Measurements from ENCODE around the gene CFB.
A peak's percentile ranks its signal among the peaks of the same experiment; 100 is the strongest.

The CFB gene

DNA sequence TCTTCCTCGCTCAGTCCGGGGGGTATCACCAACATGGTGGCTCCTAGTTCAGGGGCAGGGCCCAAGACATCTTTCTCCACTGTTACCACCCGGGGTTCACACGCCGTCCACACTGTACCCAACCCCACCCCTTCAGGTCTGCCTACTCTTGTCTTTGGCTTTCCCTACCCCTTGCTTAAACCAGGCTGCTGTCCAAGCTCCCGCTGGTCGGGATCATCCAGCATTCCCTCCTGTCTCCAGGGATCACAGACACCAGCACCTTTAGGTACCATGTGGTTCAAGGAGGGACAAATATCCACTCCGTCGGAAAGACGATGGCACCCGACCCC, 12.5 kb downstream of the CFB start:
- H3K27ac ChIP-seq (ENCODE audit: low read depth, low read length) = peak overlapping the region; percentile 75

DNA sequence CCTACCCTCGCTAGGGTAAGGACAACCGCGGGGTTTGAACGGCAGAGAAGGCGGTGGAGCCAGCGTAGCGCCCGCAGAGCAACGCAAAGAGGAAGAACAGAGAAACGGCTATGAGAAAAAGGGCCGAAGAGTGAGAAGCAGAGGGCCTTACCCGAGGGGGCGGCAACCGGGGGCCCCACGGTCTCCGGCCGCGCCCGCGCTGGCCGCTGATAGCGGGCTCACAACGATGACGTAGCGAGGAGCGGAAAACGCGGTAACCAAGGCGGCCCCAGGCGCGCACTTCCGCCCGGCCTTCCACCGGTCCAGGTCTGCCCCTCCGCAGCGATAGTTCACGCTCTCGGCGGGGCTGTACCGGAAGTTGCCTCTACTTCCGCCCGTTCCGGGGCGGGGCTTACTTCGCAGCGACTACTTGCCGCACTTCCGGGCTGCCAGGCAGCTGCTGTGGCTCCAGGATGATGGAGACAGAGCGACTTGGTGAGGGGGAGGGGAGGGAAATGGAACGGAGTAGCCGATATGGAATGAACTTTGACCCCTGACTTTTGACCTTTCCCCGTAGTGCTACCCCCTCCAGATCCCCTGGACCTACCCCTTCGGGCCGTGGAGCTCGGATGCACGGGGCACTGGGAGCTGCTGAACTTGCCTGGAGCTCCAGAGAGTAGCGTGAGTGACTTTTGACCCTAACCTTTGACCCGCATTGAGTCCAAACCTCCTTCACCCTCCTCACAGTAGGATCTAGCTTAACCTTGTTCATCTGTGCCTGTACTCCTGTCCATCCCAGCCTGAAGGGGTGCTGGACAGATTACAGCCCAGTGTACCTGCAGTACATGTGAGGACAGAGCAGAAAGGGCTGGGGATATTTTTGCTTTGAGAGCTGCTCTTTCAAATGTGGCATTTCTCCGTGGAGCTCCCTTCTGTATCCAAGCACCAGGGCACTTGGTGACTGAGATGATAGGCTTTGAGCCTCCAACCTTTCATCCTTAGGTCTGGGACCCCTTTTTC, 13.1 kb downstream of the CFB start, which contains the start of the genes NELFE and SKIC2:
NELFE (minus strand) TSS at position 231 of the 999 bp plus-strand sequence. CDS start 525 bp downstream, outside the sequence.
SKIC2 (plus strand) TSS at position 435 of the 999 bp plus-strand sequence; CDS start at position 453, 18 bp downstream.
- H3K27me3 ChIP-seq (ENCODE audit: control insufficient read depth, insufficient read depth, low read length) = no peaks in the 10 kb centered on the region
- peaks cover 15% of the 10 kb centered on the region for H3K4me1 ChIP-seq (ENCODE audit: control insufficient read depth, insufficient read depth, low read length)
- peak within 1 kb of the TSS; percentile 84 for H3K4me3 ChIP-seq (ENCODE audit: low read length)
- peaks cover 42% of the 10 kb centered on the region for H3K36me3 ChIP-seq (ENCODE audit: control insufficient read depth, insufficient read depth, low read length)
- peak within 1 kb of the TSS; percentile 81 for H3K9ac ChIP-seq (ENCODE audit: low read length)
- peak within 1 kb of the TSS; percentile 75 for H3K27ac ChIP-seq (ENCODE audit: low read depth, low read length)

More for the DNA sequence above, 12.5 kb downstream of the CFB start:
- H3K9ac ChIP-seq (ENCODE audit: low read length) = peak overlapping the region; percentile 81
- H3K4me1 ChIP-seq (ENCODE audit: control insufficient read depth, insufficient read depth, low read length) = peaks cover 15% of the 10 kb centered on the region
- H3K36me3 ChIP-seq (ENCODE audit: control insufficient read depth, insufficient read depth, low read length) = peaks cover 41% of the 10 kb centered on the region
- no peaks in the 10 kb centered on the region for H3K27me3 ChIP-seq (ENCODE audit: control insufficient read depth, insufficient read depth, low read length)
- H3K4me3 ChIP-seq (ENCODE audit: low read length) = peak overlapping the region; percentile 79

DNA sequence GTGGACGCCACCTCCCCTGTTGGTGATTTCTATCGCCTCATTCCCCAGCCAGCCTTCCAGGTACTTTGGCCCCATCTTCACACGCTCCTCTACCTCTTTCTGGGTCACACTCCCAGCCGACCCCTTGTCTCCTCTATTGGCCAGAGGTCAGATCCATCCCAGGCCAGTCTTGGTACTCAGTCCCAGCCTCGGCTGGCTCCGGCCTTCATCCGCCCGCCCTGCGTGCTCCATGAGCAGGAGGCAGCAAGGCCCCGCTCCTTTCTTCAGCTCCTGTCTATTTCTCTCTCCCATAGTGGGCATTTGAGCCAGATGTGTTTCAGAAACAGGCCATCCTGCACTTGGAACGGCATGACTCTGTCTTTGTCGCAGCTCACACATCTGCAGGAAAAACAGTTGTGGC, 15.7 kb downstream of the CFB start:
- peaks cover 31% of the 10 kb centered on the region for H3K36me3 ChIP-seq (ENCODE audit: control insufficient read depth, insufficient read depth, low read length)
- no peaks in the 10 kb centered on the region for H3K27me3 ChIP-seq (ENCODE audit: control insufficient read depth, insufficient read depth, low read length)
- peaks cover 15% of the 10 kb centered on the region for H3K4me1 ChIP-seq (ENCODE audit: control insufficient read depth, insufficient read depth, low read length)
- no peak overlapping the region for H3K9ac ChIP-seq (ENCODE audit: low read length)
- H3K4me3 ChIP-seq (ENCODE audit: low read length) = no peak overlapping the region
- no peak overlapping the region for H3K27ac ChIP-seq (ENCODE audit: low read depth, low read length)

DNA sequence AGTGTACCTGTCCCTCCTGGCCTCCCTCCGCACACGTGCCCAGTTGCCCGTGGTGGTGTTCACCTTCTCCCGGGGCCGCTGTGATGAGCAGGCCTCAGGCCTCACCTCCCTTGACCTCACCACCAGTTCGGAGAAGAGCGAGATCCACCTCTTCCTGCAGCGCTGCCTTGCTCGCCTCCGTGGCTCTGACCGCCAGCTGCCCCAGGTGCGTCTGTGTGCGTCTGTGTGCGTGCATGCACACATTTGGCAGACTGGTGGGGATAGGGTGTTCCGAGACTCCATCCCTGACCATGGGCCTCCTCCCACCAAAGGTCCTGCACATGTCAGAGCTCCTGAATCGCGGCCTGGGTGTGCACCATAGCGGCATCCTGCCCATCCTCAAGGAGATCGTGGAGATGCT, 18.0 kb downstream of the CFB start:
- Histone ChIP-seq H3K36me3 (ENCODE audit: control insufficient read depth, insufficient read depth, low read length) (peaks cover 42% of the 10 kb centered on the region), H3K27me3 (ENCODE audit: control insufficient read depth, insufficient read depth, low read length) (no peaks in the 10 kb centered on the region), H3K27ac (ENCODE audit: low read depth, low read length) (no peak overlapping the region)

DNA sequence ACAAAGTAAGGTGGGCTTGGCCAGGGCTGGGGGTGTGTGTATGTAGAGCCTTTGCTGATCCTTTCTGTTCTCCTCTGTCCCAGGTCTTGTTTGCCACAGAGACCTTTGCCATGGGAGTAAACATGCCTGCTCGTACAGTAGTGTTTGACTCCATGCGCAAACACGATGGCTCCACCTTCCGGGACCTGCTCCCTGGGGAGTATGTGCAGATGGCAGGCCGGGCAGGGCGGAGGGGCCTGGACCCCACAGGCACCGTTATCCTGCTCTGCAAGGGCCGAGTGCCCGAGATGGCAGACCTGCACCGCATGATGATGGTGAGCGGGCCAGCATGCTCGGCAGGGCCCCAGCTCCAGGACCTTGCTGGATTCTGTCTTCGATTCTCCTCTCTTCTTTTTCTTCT, 19.8 kb downstream of the CFB start:
- Histone ChIP-seq H3K4me1 (ENCODE audit: control insufficient read depth, insufficient read depth, low read length) (no peaks in the 10 kb centered on the region), H3K4me3 (ENCODE audit: low read length) (no peak overlapping the region), H3K27ac (ENCODE audit: low read depth, low read length) (no peak overlapping the region), H3K27me3 (ENCODE audit: control insufficient read depth, insufficient read depth, low read length) (no peaks in the 10 kb centered on the region), H3K36me3 (ENCODE audit: control insufficient read depth, insufficient read depth, low read length) (peaks cover 45% of the 10 kb centered on the region), H3K9ac (ENCODE audit: low read length) (no peak overlapping the region)

More for the DNA sequence above, 18.0 kb downstream of the CFB start:
- Histone ChIP-seq H3K4me3 (ENCODE audit: low read length) (no peak overlapping the region), H3K4me1 (ENCODE audit: control insufficient read depth, insufficient read depth, low read length) (peaks cover 8% of the 10 kb centered on the region), H3K9ac (ENCODE audit: low read length) (no peak overlapping the region)

DNA sequence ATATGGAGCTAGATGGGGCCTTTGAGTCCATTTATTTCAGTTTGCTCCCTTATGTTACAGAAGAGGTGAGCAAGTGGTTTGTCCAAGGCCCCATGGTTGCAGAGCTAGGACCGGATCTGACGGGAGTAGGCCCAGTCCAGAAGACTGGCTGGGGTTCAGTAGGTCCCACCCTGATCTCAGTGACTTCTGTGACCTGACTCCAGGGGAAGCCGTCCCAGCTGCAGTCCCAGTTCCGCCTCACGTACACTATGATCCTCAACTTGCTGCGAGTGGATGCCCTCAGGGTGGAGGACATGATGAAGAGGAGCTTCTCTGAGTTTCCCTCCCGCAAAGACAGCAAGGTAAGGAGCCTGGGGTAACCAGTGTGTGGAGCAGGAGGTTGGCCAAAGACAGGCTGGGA, 20.6 kb downstream of the CFB start:
- Histone ChIP-seq H3K9ac (ENCODE audit: low read length) (no peak overlapping the region), H3K27me3 (ENCODE audit: control insufficient read depth, insufficient read depth, low read length) (no peaks in the 10 kb centered on the region), H3K4me3 (ENCODE audit: low read length) (no peak overlapping the region), H3K4me1 (ENCODE audit: control insufficient read depth, insufficient read depth, low read length) (peaks cover 3% of the 10 kb centered on the region), H3K36me3 (ENCODE audit: control insufficient read depth, insufficient read depth, low read length) (peaks cover 43% of the 10 kb centered on the region), H3K27ac (ENCODE audit: low read depth, low read length) (no peak overlapping the region)

DNA sequence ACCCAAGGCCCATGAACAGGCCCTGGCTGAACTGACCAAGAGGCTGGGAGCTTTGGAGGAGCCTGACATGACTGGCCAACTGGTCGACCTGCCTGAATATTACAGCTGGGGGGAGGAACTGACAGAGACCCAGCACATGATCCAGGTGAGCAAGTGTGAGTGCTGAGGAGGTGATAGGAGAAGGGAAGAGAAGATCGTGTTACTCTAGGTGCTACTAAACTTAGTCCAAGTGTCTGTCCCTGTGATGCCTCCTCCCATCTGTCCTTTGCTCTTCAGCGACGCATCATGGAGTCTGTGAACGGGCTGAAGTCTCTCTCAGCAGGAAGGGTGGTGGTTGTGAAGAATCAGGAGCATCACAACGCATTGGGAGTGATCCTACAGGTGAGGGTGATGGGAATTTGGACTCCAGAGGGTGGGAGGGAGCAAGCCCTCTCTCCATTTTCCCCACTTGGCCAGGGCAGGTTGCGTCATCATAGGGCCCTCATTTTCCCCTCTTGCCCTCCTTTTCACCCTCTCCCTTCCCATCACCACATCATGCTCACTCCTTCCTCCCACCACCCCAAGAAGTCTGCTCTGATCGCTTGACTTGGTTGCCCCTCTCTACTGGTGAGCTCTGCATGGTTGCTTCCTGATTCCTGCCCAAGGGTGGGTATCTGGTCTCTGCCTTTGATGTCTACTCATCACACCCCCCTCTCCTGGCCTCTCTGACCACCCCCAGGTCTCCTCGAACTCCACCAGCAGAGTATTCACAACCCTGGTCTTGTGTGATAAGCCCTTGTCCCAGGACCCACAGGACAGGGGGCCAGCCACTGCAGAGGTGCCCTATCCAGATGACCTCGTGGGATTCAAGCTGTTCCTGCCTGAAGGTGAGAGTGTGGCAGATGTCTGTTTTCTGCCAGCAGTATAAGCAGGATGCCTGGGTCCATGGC, 21.4 kb downstream of the CFB start:
- peaks cover 40% of the 10 kb centered on the region for H3K36me3 ChIP-seq (ENCODE audit: control insufficient read depth, insufficient read depth, low read length)

DNA sequence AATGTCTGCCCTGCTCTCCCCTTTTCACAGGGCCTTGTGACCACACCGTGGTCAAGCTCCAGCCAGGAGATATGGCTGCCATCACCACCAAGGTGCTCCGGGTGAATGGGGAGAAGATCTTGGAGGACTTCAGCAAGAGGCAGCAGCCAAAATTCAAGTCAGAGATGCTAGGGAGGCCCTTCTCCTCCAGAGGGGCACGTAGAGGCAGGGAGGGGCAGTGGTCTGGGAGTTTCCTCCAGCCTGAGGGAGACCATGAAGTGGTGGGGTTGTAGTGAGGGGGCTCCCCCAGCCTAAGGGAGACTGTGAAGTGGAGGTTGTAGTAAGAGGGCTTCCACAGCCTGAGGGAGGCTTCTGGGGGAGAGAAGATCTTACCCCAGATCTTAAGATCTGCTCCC, 22.0 kb downstream of the CFB start:
- peaks cover 33% of the 10 kb centered on the region for H3K36me3 ChIP-seq (ENCODE audit: control insufficient read depth, insufficient read depth, low read length)
- no peak overlapping the region for H3K9ac ChIP-seq (ENCODE audit: low read length)
- peaks cover 7% of the 10 kb centered on the region for H3K4me1 ChIP-seq (ENCODE audit: control insufficient read depth, insufficient read depth, low read length)
- no peaks in the 10 kb centered on the region for H3K27me3 ChIP-seq (ENCODE audit: control insufficient read depth, insufficient read depth, low read length)
- H3K27ac ChIP-seq (ENCODE audit: low read depth, low read length) = no peak overlapping the region
- no peak overlapping the region for H3K4me3 ChIP-seq (ENCODE audit: low read length)

More for the DNA sequence above, 21.4 kb downstream of the CFB start:
- H3K4me1 ChIP-seq (ENCODE audit: control insufficient read depth, insufficient read depth, low read length) = peaks cover 4% of the 10 kb centered on the region
- no peak overlapping the region for H3K9ac ChIP-seq (ENCODE audit: low read length)
- H3K27ac ChIP-seq (ENCODE audit: low read depth, low read length) = no peak overlapping the region
- no peaks in the 10 kb centered on the region for H3K27me3 ChIP-seq (ENCODE audit: control insufficient read depth, insufficient read depth, low read length)
- no peak overlapping the region for H3K4me3 ChIP-seq (ENCODE audit: low read length)

DNA sequence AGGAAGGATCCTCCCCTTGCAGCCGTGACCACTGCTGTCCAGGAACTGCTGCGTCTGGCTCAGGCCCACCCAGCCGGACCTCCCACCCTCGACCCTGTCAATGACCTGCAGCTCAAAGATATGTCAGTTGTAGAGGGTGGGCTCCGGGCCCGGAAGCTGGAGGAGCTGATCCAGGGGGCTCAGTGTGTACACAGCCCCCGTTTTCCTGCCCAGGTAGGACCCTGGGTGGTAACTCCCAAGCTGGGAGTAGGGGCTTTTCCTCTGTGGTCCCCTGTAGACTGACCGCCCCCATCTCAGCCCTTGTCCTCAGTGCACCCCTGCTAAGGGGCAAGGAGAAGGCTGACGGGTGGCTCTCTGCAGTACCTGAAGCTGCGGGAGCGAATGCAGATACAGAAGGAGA, 22.4 kb downstream of the CFB start:
- peaks cover 30% of the 10 kb centered on the region for H3K36me3 ChIP-seq (ENCODE audit: control insufficient read depth, insufficient read depth, low read length)
- no peak overlapping the region for H3K9ac ChIP-seq (ENCODE audit: low read length)
- H3K27me3 ChIP-seq (ENCODE audit: control insufficient read depth, insufficient read depth, low read length) = no peaks in the 10 kb centered on the region
- peaks cover 11% of the 10 kb centered on the region for H3K4me1 ChIP-seq (ENCODE audit: control insufficient read depth, insufficient read depth, low read length)
- no peak overlapping the region for H3K27ac ChIP-seq (ENCODE audit: low read depth, low read length)
- no peak overlapping the region for H3K4me3 ChIP-seq (ENCODE audit: low read length)

DNA sequence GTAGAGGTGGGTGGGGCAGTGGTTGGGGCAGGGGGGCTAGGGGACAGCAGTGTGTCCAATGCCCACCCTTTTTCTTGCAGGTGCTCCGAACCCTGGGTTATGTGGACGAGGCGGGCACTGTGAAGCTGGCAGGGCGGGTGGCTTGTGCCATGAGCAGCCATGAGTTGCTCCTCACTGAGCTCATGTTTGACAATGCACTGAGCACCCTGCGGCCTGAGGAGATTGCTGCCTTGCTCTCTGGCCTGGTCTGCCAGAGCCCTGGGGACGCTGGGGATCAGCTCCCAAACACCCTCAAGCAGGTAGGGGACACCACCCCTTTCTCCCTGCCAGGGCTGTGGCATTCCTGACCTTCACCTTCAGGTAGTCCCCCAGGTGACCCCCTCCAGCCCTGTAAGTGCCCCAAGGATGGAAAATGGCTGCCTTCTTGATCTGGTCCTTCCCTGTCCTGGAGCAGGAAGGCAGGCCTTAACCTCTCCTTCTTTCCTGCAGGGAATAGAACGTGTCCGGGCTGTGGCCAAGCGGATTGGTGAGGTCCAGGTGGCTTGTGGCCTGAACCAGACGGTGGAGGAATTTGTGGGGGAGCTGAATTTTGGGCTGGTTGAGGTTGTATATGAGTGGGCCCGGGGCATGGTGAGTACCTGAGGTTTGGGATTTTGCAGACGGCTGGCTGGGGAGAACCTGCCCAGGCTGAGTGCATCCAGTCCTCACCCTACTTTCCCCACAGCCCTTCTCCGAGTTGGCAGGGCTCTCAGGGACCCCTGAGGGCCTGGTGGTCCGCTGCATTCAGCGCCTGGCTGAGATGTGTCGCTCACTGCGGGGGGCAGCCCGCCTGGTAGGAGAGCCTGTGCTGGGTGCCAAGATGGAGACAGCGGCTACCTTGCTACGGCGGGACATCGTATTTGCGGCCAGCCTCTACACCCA, 23.2 kb downstream of the CFB start:
- Histone ChIP-seq H3K27ac (ENCODE audit: low read depth, low read length) (no peak overlapping the region), H3K4me1 (ENCODE audit: control insufficient read depth, insufficient read depth, low read length) (peaks cover 11% of the 10 kb centered on the region), H3K9ac (ENCODE audit: low read length) (no peak overlapping the region), H3K27me3 (ENCODE audit: control insufficient read depth, insufficient read depth, low read length) (no peaks in the 10 kb centered on the region), H3K36me3 (ENCODE audit: control insufficient read depth, insufficient read depth, low read length) (peaks cover 23% of the 10 kb centered on the region), H3K4me3 (ENCODE audit: low read length) (no peak overlapping the region)

DNA sequence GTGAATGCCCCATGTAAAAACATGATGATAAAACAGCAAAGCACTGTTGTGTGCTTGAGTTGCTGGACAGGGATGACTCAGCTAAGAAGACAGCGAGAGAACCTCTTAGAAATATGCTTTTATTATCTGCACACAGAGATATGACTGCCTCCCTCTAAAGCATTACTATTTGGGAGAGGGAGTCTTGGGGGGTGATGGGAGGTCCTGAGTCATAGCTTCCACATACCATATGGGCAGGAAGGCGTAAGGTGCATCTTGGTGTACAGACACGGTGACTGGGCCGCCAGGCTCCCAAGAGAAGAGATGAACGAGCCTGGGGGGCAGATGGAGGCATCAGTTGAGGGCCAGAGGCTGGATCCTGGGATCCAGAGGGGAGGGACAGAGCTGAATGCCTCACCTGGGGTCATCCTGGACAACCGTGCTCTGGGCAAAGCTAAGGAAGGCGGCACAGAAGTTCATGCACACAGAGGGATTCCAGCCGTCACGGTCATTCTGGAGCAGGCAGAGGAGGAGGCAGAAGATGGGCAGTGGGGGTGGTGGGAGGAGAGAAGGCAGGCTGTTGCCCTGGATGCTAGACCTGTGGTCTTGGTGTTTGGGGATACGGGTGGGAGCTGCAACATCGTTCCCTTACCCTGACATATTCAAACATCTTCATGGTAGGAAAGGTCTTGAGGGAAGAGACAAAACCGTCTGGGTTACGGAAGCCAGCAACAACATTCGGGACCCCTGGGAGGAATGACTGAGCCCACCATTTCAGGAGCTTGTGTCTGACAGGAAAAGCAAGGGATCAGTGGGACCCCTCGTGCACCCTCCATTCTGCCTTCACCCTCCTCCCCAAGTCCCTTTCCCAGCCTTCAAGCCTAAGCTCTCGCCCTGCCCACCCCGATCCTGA, 24.1 kb downstream of the CFB start:
- H3K4me1 ChIP-seq (ENCODE audit: control insufficient read depth, insufficient read depth, low read length) = peaks cover 11% of the 10 kb centered on the region
- H3K36me3 ChIP-seq (ENCODE audit: control insufficient read depth, insufficient read depth, low read length) = peaks cover 20% of the 10 kb centered on the region
- H3K27me3 ChIP-seq (ENCODE audit: control insufficient read depth, insufficient read depth, low read length) = no peaks in the 10 kb centered on the region
- H3K27ac ChIP-seq (ENCODE audit: low read depth, low read length) = no peak overlapping the region
- H3K9ac ChIP-seq (ENCODE audit: low read length) = no peak overlapping the region
- H3K4me3 ChIP-seq (ENCODE audit: low read length) = no peak overlapping the region

Data from rectal smooth muscle tissue (tissue), 1 donor.